ENCODE data around the gene SOS2.

The SOS2 gene

DNA sequence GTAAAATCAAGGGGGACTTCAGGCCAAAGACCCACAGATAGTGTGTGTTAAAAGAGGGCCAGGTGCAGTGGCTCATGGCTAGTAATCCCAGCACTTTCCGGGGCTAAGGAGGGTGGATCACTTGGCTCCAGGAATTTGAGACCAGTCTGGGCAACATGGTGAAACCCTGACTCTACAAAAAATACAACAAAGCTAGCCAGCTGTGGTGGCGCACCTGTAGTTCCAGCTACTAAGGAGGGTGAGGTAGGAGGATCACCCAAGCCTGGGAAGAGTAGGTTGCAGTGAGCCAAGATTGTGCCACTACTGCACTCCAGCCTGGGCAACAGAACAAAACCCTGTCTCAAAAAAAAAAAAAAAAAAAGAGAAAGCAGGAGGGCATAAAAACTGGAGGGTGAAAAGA is 123.5 kb downstream of the SOS2 start:
- no peak overlapping the region for H3K4me2 ChIP-seq (ENCODE audit: low read length)
- TF ChIP-seq, protein P1, sequence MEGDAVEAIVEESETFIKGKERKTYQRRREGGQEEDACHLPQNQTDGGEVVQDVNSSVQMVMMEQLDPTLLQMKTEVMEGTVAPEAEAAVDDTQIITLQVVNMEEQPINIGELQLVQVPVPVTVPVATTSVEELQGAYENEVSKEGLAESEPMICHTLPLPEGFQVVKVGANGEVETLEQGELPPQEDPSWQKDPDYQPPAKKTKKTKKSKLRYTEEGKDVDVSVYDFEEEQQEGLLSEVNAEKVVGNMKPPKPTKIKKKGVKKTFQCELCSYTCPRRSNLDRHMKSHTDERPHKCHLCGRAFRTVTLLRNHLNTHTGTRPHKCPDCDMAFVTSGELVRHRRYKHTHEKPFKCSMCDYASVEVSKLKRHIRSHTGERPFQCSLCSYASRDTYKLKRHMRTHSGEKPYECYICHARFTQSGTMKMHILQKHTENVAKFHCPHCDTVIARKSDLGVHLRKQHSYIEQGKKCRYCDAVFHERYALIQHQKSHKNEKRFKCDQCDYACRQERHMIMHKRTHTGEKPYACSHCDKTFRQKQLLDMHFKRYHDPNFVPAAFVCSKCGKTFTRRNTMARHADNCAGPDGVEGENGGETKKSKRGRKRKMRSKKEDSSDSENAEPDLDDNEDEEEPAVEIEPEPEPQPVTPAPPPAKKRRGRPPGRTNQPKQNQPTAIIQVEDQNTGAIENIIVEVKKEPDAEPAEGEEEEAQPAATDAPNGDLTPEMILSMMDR (IDR thresholded peaks at IDR 0.05; ENCODE audit: low read depth, low read length, poor library complexity, severe bottlenecking), result no peak
- no peak for TF ChIP-seq EZH2phosphoT487 (IDR thresholded peaks at IDR 0.05; ENCODE audit: borderline replicate concordance, low read length)
- peaks cover 41% of the 10 kb centered on the region for H3F3A ChIP-seq (ENCODE audit: control insufficient read depth, insufficient read depth)
- no peaks in the 10 kb centered on the region for H3K27me3 ChIP-seq (ENCODE audit: control insufficient read depth, low read length)
- H3K9me3 ChIP-seq (ENCODE audit: control insufficient read depth, insufficient read depth, low read length), result no peaks in the 10 kb centered on the region
- H3K27ac ChIP-seq (ENCODE audit: low read depth, low read length), result no peak overlapping the region
- no peaks in the 10 kb centered on the region for H3K9me2 ChIP-seq (replicated peaks; ENCODE audit: control insufficient read depth, low read length)
- H3K4me1 ChIP-seq (ENCODE audit: control insufficient read depth, low read length), result peaks cover 12% of the 10 kb centered on the region
- peaks cover 52% of the 10 kb centered on the region for H3K36me3 ChIP-seq (ENCODE audit: control insufficient read depth, low read length)
- H3K79me2 ChIP-seq (ENCODE audit: control insufficient read depth, low read length), result peaks cover 25% of the 10 kb centered on the region
- H4K20me1 ChIP-seq (ENCODE audit: control insufficient read depth, insufficient read depth, low read depth, low read length), result peaks cover 8% of the 10 kb centered on the region; the same call in 1 of the 2 replicates
- H3K4me3 ChIP-seq (ENCODE audit: low read length), result no peak overlapping the region

DNA sequence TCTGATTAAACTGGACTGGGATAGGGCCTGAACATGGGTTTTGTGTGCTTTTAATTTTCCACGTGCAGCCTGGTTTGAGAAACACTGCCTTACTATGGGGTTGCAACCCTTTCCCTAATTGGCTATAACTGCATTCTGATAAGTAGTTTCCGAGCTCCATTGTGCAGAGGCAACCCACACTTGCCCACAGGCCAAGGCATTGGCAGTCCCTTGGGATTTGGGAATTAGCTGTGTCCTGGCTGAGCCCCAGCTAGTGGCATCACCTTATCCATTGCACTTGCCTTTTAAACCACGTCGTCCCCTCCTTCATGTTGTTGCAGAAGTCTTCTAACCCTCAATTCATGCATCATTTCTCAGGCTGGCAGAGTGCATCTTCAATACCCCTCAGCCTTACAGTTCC is 125.2 kb downstream of the SOS2 start:
- Histone ChIP-seq H3K79me2 (ENCODE audit: control insufficient read depth, low read length) (peaks cover 8% of the 10 kb centered on the region), H3K4me2 (ENCODE audit: low read length) (no peak overlapping the region), H3K4me1 (ENCODE audit: control insufficient read depth, low read length) (peaks cover 8% of the 10 kb centered on the region), H3K27me3 (ENCODE audit: control insufficient read depth, low read length) (no peaks in the 10 kb centered on the region), H3F3A (ENCODE audit: control insufficient read depth, insufficient read depth) (peaks cover 34% of the 10 kb centered on the region), H3K4me3 (ENCODE audit: low read length) (no peak overlapping the region), H3K36me3 (ENCODE audit: control insufficient read depth, low read length) (peaks cover 35% of the 10 kb centered on the region), H3K27ac (ENCODE audit: low read depth, low read length) (no peak overlapping the region), H3K9me2 (replicated peaks; ENCODE audit: control insufficient read depth, low read length) (no peaks in the 10 kb centered on the region), H3K9me3 (ENCODE audit: control insufficient read depth, insufficient read depth, low read length) (no peaks in the 10 kb centered on the region), H4K20me1 (ENCODE audit: control insufficient read depth, insufficient read depth, low read depth, low read length) (peaks cover 6% of the 10 kb centered on the region; the same call in 1 of the 2 replicates)
- TF ChIP-seq EZH2phosphoT487 (IDR thresholded peaks at IDR 0.05; ENCODE audit: borderline replicate concordance, low read length), result no peak
- TF ChIP-seq, protein P1 (IDR thresholded peaks at IDR 0.05; ENCODE audit: low read depth, low read length, poor library complexity, severe bottlenecking), result no peak

DNA sequence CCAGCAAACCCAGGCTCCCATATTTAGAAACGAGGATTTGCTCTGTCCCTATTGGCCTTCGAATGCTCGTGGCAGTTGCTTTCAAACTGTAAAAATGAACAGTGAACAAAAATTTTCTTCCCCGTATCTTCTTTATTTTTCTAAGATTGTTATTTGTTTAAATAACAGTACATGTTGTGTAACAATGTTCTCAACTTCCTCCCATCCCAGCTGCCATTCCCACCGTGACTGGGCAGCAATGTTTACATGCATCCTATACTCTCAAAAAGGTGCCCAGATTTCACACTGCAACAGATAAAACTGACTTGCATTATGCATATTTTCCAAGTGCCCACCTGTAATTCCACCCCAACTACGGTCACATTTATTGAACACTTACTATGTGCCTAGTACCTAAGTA is 127.8 kb downstream of the SOS2 start:
- H3K4me2 ChIP-seq (ENCODE audit: low read length), result no peak overlapping the region
- H3K9me2 ChIP-seq (replicated peaks; ENCODE audit: control insufficient read depth, low read length), result no peaks in the 10 kb centered on the region
- peaks cover 16% of the 10 kb centered on the region for H3F3A ChIP-seq (ENCODE audit: control insufficient read depth, insufficient read depth)
- H3K27me3 ChIP-seq (ENCODE audit: control insufficient read depth, low read length), result no peaks in the 10 kb centered on the region
- TF ChIP-seq EZH2phosphoT487 (IDR thresholded peaks at IDR 0.05; ENCODE audit: borderline replicate concordance, low read length), result no peak
- TF ChIP-seq, protein P1 (IDR thresholded peaks at IDR 0.05; ENCODE audit: low read depth, low read length, poor library complexity, severe bottlenecking), result no peak
- no peaks in the 10 kb centered on the region for H3K9me3 ChIP-seq (ENCODE audit: control insufficient read depth, insufficient read depth, low read length)
- no peak overlapping the region for H3K4me3 ChIP-seq (ENCODE audit: low read length)
- no peaks in the 10 kb centered on the region for H3K79me2 ChIP-seq (ENCODE audit: control insufficient read depth, low read length)
- H4K20me1 ChIP-seq (ENCODE audit: control insufficient read depth, insufficient read depth, low read depth, low read length), result no peaks in the 10 kb centered on the region
- peaks cover 12% of the 10 kb centered on the region for H3K36me3 ChIP-seq (ENCODE audit: control insufficient read depth, low read length)
- no peak overlapping the region for H3K27ac ChIP-seq (ENCODE audit: low read depth, low read length)
- H3K4me1 ChIP-seq (ENCODE audit: control insufficient read depth, low read length), result peaks cover 8% of the 10 kb centered on the region
